Small intestine (tissue), 7 donors: ENCODE measurements around the gene EIF2S3. TPM values are rescaled to one million over a fixed set of nuclear protein-coding genes. Genes with fewer than 3 reads are reported as not detected.
"Not testable (repeated sequence)": the region's sequence is repeated elsewhere in the genome, so short reads cannot be mapped to it uniquely, and the experiment has no call there.

Source experiments
- DNase-seq, 2 donors: peaks; one replicate each; pipeline versions ENCODE4 v3.0.0 to v3.0.0-alpha.2; 2013
- FAIRE-seq: peaks from 2 replicates; lab custom pipeline; 2012; peaks lifted over from hg19 to GRCh38; lab: Jason Lieb, UNC
- H3K27ac ChIP-seq, 3 donors: one replicate each; pipeline ENCODE4 v1.5.1; 2013; ENCODE audit warnings: low read length in 2 of 3, mild to moderate bottlenecking in 2 of 3, control low read depth in 1 of 3, inconsistent platforms in 1 of 3, low read depth in 1 of 3, moderate library complexity in 1 of 3
- H3K27me3 ChIP-seq, 3 donors: one replicate each; pipeline ENCODE4 v1.6.1; 2013; ENCODE audit warnings: low read length in 3 of 3, inconsistent platforms in 1 of 3; ENCODE audit not compliant: control insufficient read depth in 3 of 3, insufficient read depth in 3 of 3
- H3K36me3 ChIP-seq, 3 donors: one replicate each; pipeline ENCODE4 v1.6.1; 2013; ENCODE audit warnings: low read length in 3 of 3, inconsistent platforms in 1 of 3, low read depth in 1 of 3, mild to moderate bottlenecking in 1 of 3, moderate library complexity in 1 of 3; ENCODE audit not compliant: control insufficient read depth in 3 of 3, insufficient read depth in 2 of 3
- H3K4me1 ChIP-seq, 3 donors: one replicate each; pipeline ENCODE4 v1.6.1; 2013; ENCODE audit warnings: low read length in 2 of 3, inconsistent platforms in 1 of 3, low read depth in 1 of 3, mild to moderate bottlenecking in 1 of 3, moderate library complexity in 1 of 3; ENCODE audit not compliant: control insufficient read depth in 3 of 3, insufficient read depth in 2 of 3
- H3K4me3 ChIP-seq, 3 donors: one replicate each; pipeline ENCODE4 v1.5.1; 2013; ENCODE audit warnings: low read length in 3 of 3, control low read depth in 1 of 3, inconsistent platforms in 1 of 3, low read depth in 1 of 3, mild to moderate bottlenecking in 1 of 3, moderate library complexity in 1 of 3
- H3K9me3 ChIP-seq, 2 donors: one replicate each; pipeline ENCODE4 v1.6.1; 2013; ENCODE audit warnings: low read depth in 1 of 2, low read length in 1 of 2; ENCODE audit not compliant: control insufficient read depth in 2 of 2, insufficient read depth in 1 of 2
- WGBS, 3 donors: extraction: QIAGEN DNeasy Blood & Tissue Kit; methylation state at CpG; one replicate each; pipeline ENCODE4 v1.1.7; 2013; 5-methylcytosine and 5-hydroxymethylcytosine counted together
- polyA plus RNA-seq, 4 donors: library from polyadenylated mRNA; stranded (reverse) in 3 of 4; unstranded in 1 of 4; fragments of 200-250 nt in 3 of 4; fragments of 120-200 nt in 1 of 4; gene quantifications; one replicate each; pipeline versions ENCODE4 v1.2.1 to v1.2.3, GENCODE V29; 2013
- donor health status: healthy with polysubstance abuse.
- donor health status: control.
- donor health status: control.
- donor health status: Bipolar disorder and iron deficiency.
- donor health status: healthy.

The EIF2S3 gene
- polyA plus RNA-seq, 4 donors, result 38.2 to 248 (median 76.7) TPM

DNA sequence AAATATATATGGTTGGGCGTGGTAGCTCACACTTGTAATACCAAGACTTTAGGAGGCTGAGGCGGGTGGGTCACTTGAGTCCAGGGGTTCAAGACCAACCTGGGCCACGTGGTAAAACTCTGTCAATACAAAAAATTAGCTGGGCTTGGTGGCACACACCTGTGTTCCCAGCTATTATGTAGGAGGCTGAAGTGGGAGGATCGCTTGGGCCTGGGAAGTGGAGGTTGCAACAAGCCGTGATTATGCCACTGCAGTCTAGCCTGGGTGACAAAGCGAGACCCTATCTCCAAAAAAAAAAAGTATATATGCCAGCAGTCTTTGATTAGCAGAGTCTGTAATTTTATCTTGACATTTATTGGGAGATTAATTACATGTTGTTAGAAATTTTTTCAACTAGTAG, 8.7 kb downstream of the EIF2S3 start:
- Histone ChIP-seq H3K4me3 (no peak overlapping the region), H3K4me1 (no peaks in the 10 kb centered on the region), H3K27me3 (no peaks in the 10 kb centered on the region), H3K36me3 (peaks cover 0 to 38% (median 14%) of the 10 kb centered on the region in 3 donors), H3K9me3 (no peaks in the 10 kb centered on the region), H3K27ac (no peak overlapping the region)
- DNase-seq (peak in 1 of 2 donors; percentile 3), FAIRE-seq (no peak)
- WGBS, 3 donors, result 79 to 88% (median 84%) methylated on average over 6 of the region's 6 CpGs

DNA sequence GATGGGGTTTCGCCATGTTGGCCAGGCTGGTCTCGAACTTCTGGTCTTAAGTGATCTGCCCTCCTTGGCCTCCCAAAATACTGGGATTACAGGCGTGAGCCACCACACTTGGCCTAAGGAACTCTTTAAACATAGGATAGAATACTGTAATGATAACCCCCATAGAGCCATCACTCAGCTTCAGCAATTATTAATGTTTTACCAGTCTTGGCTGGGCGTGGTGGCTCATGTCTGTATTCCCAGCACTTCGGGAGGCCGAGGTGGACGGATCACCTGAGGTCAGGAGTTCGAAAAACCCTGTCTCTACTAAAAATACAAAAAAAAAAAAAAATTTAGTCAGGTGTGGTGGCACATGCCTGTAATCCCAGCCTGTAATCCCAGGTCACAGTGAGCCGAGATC, 15.1 kb downstream of the EIF2S3 start:
- Histone ChIP-seq H3K9me3 (no peaks in the 10 kb centered on the region), H3K36me3 (peaks cover 4 to 38% (median 14%) of the 10 kb centered on the region in 3 donors), H3K4me1 (no peaks in the 10 kb centered on the region), H3K27ac (no peak overlapping the region), H3K27me3 (no peaks in the 10 kb centered on the region), H3K4me3 (no peak overlapping the region)
- no peak for FAIRE-seq
- DNase-seq, result no peak
- 80 to 86% (median 82%) methylated on average over 9 of the region's 9 CpGs for WGBS, 3 donors

DNA sequence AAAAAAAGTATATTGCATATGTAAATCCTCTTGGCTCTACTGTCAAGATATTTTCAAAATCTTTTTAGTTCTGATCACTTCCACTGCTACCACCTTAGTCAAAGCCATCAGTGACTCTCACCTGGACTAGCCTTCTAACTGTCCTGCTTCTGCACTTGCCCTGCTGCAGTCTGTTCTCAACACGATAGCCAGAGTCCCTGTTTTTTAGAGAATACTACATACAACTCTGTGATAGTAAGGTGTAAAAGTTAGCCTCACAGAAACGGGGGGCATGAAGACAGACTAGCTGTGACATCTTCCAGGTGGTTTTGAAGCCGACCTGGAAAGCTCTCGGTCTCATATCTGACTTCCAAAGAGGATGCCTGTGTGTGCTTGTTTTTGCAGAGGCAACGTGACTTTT, 24.7 kb downstream of the EIF2S3 start:
- no peak for DNase-seq
- Histone ChIP-seq H3K27ac (no peak overlapping the region), H3K4me1 (no peaks in the 10 kb centered on the region), H3K27me3 (no peaks in the 10 kb centered on the region), H3K36me3 (peaks cover 3 to 13% (median 3%) of the 10 kb centered on the region in 3 donors), H3K9me3 (no peaks in the 10 kb centered on the region), H3K4me3 (no peak overlapping the region)
- 70 to 75% (median 72%) methylated on average over 5 of the region's 5 CpGs for WGBS, 3 donors
- FAIRE-seq, result no peak

DNA sequence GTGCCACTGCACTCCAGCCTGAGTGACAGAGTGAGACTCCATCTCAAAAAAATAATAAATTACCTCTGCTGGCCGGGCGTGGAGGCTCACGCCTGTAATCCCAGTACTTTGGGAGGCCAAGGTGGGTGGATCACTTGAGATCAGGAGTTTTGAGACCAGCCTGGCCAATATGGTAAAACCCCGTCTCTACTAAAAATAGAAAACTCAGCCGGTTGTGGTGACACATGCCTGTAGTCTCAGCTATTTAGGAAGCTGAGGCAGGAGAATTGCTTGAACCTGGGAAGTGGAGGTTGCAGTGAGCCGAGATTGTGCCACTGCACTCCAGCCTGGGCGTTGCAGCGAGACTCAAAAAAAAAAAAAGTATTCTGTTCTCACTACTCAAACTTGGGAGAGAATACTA, 25.5 kb downstream of the EIF2S3 start:
- DNase-seq, H3K9me3 ChIP-seq, FAIRE-seq, H3K4me1 ChIP-seq, H3K27ac ChIP-seq, H3K27me3 ChIP-seq, H3K4me3 ChIP-seq: not testable (repeated sequence)
- H3K36me3 ChIP-seq, result peaks cover under 1 to 13% (median under 1%) of the 10 kb centered on the region in 3 donors
- WGBS, 3 donors, result 63 to 72% (median 72%) methylated on average over 8 of the region's 8 CpGs

DNA sequence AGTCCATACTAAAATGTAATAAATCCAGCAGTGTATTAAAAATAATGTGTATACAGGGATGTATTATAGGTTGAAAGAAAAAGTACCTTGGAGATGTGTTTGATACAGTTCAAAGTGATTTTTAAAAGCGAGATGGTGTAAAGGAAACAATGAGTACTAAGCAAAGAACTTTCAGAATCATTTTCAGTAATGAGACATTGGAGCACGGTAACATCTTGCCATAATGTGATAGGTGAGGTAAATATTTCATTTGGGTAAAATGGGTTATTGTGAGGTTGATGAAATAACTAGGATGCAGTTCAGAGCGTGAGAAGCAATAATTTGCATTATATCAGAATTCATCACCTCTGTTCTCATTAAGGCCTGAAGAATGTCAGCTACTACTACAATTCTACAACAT, 25.9 kb downstream of the EIF2S3 start:
- Histone ChIP-seq H3K27ac (no peak overlapping the region), H3K36me3 (peaks cover 0 to 12% (median 0%) of the 10 kb centered on the region in 3 donors), H3K9me3 (no peaks in the 10 kb centered on the region), H3K4me1 (no peaks in the 10 kb centered on the region), H3K27me3 (no peaks in the 10 kb centered on the region), H3K4me3 (no peak overlapping the region)
- no peak for DNase-seq
- 61 to 71% (median 68%) methylated on average over 3 of the region's 3 CpGs for WGBS, 3 donors
- no peak for FAIRE-seq

DNA sequence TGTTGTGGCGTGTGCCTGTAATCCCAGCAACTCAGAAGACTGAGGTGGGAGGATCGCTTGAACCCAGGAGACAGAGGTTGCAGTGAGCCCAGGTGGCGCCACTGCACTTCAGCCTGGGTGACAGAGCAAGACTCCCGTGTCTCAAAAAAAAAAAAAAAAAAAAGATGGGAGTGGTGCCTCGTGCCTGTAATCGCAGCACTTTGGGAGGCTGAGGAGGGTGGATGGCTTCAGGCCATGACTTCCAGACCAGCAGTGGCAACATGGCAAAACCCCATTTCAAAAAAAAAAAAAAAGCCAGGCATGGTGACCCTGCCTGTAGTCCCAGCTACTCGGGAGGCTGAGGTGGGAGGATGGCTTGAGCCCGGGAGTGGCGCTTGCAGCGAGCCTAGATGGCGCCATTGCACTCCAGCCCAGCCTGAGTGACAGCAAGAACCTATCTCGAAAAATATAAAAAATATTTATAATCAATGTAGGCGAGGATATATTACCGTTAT, 27.0 kb downstream of the EIF2S3 start:
- Histone ChIP-seq H3K27me3 (no peaks in the 10 kb centered on the region), H3K4me3 (no peak overlapping the region), H3K9me3 (no peaks in the 10 kb centered on the region), H3K27ac (no peak overlapping the region), H3K4me1 (no peaks in the 10 kb centered on the region), H3K36me3 (peaks cover 0 to 5% (median 0%) of the 10 kb centered on the region in 3 donors)
- DNase-seq (peak; percentile 52 to 65), FAIRE-seq (no peak)
- 3 to 12% (median 7%) methylated on average over 13 to 14 of the region's 14 CpGs for WGBS, 3 donors

DNA sequence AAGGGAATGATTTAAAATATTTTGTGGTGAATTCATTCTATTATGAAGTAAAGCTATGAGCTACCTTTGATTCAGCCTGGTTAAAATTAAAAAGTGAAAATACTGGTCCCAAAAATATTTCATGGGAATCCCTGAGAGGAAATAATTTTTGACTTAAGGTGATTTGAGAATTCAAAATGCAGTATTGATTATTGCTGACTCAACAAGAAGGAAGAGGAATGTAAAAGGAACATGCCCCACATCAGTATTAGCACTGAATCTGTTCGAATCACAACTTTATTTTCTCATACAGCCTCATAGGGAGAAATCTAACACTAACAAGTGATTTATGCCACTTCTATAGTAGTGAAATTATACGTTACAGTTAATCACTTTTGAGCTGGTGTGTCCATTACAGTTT, 27.7 kb downstream of the EIF2S3 start:
- no peaks in the 10 kb centered on the region for H3K4me1 ChIP-seq
- H3K36me3 ChIP-seq, result peaks cover 0 to 2% (median 0%) of the 10 kb centered on the region in 3 donors
- no peak overlapping the region for H3K4me3 ChIP-seq
- WGBS, 3 donors, result 77 to 81% (median 78%) methylated on average over 2 of the region's 2 CpGs
- DNase-seq (no peak), FAIRE-seq (no peak)
- H3K27ac ChIP-seq, result no peak overlapping the region
- no peaks in the 10 kb centered on the region for H3K9me3 ChIP-seq
- no peaks in the 10 kb centered on the region for H3K27me3 ChIP-seq

DNA sequence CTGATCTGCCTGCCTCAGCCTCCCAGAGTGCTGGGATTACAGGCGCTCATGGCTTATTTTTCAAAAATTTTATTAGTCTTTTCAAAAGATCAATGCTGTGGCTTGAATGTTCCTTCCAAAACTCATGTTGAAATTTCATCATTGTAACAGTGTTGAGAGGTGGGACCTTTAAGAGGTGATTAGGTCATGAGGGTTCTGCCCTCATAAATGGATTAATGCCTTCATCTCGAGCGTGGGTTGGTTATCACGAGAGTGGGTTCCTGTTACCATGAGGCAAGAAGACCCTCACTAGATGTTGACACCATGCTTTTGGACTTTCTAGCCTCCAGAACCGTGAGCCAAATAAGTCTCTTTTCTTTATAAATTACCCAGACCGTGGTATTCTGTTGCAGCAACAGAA, 30.3 kb downstream of the EIF2S3 start:
- Histone ChIP-seq H3K4me3 (no peak overlapping the region), H3K4me1 (no peaks in the 10 kb centered on the region), H3K27ac (no peak overlapping the region), H3K27me3 (no peaks in the 10 kb centered on the region), H3K36me3 (no peaks in the 10 kb centered on the region), H3K9me3 (no peaks in the 10 kb centered on the region)
- 64 to 90% (median 71%) methylated on average over 6 of the region's 6 CpGs for WGBS, 3 donors
- DNase-seq (no peak), FAIRE-seq (no peak)
